Left lobe of liver (tissue), 2 donors: ENCODE measurements around the gene ARHGAP15. TPM values are rescaled to one million over a fixed set of nuclear protein-coding genes. Genes with fewer than 3 reads are reported as not detected.

Source experiments
- ATAC-seq: fragments of 200-7000 bp; cut with Tn5 transposase; one replicate; pipeline ENCODE4 v1.9.1; 2020; ENCODE audit warnings: mild to moderate bottlenecking, moderate library complexity
- DNase-seq: peaks from one replicate; pipeline ENCODE4 v3.0.0-alpha.2; 2020; ENCODE audit warnings: low spot score
- total RNA-seq: library from RNA; stranded (reverse); gene quantifications from one replicate; pipeline ENCODE4 v1.2.1, GENCODE V29; 2021
- donor health status: DM: no; HTN: no; CAD: no; lungs with moderate emphysema.
- donor health status: DM: no; HTN: yes; CAD: no.

ARHGAP15 gene
- total RNA-seq, 1 donor from 2014 or later, result 2.3 TPM

DNA sequence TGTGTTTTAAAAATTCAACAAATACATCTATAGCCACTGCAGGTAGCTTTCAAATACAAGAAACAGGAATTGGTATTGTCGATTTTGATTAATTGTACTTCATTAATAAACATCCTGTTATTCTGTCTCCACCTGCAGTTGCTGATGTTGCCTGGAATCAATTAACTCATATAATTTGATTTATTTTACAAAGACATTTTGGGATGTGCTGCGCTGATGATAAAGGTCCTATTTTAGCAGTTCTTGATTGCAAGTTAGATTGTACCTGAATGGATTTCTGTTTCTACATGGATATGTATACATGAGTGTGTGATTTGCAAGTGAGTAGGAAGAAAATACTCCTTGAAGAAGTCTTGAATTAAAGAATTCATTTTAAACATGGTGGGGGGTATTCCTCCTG is 605.3 kb downstream of the ARHGAP15 start:
- no peak for DNase-seq
- no peak for ATAC-seq

DNA sequence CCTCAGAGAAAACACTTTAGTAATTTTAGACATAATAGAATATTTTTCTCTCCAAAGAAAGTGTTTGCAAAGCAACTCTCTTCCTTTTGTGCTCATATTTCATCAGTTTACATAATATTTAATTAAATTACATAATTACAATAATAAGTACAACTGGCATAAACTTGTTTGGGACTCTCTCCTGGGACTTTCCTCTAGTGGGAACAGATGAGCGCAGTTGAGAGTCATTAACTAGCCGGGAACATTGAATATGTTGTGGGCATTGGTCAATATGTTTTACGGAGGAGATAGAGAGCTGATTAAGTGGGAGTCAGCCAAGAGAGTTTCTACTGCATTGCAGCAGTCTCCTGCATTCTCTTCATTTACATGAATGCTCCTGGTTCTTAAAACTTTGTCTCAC is 607.7 kb downstream of the ARHGAP15 start:
- DNase-seq, result no peak
- ATAC-seq, result no peak

DNA sequence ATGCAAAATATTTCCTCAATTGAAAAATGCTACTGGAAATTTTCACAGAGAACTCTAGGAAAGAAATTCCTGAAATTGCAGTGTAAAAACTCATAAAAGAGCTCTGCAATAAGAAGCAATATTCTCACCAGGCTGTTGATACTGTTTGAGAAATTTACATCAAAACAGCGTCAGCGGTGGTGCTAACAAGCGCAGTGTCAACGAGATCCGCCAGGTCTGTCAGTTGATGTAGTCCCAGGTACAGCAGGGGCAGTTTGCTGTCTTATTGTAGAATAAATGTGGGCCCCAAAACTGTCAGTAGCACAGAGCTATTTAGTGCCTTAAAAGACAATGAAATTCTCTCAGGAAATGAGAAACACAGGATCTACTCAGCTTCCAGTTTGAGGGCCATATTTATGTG is 611.2 kb downstream of the ARHGAP15 start:
- ATAC-seq (no peak), DNase-seq (no peak)

DNA sequence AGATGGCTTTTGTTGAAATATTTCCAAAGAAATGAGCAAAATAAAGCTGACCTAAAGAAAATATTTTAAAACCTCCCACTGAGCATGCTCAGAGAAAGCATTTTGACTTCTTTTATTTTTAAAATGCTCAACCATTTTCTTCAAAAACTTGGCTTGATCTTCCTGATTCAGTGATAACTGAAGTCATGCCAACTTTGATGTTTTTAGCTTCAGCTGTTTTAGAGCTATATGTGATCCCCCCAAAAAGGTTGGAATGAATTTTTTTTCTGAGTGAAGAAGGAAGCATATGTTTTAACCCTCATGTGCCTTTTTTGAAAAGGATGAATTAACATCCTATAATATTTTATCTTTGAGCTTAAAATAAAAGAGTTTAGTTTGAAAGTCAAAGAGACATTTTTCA is 612.0 kb downstream of the ARHGAP15 start:
- ATAC-seq (no peak), DNase-seq (no peak)

DNA sequence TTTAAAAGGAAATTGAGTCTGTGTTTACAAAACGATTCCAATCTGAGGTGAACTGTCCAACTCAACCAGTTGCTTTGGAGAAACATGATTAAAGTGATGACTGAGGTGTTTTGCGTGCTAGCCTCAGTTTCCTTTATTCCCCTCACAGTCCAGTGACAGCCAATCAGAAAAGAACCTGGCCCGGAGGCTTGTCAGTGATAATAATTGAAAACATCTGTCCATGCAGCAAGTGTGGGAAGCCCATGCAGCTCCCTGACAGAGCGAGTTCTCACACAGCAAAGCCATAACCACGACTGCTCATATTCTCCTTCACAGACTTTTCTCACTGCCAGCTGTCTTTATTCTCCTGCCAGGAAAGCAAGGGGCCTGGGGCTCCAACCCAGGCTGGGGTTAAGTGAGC is 613.4 kb downstream of the ARHGAP15 start:
- no peak for ATAC-seq
- no peak for DNase-seq

DNA sequence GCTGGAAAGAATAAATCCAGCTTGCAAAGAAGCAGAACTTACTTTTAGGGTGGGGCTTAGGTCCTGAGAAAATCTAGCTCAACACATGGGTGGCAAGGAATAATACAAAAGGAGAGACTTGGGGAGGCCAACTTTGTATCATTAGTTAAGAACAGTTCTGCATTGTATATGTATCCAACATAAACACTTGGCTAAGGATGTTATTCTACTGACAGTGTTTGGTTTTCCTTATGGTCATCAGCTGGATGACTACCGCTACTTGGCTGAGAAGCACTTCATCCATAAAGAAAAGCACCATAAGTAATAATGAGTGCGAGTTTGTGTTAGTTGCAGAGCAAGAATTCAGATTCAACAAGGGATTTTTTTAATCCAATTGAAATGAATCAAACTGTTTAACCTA is 614.9 kb downstream of the ARHGAP15 start:
- ATAC-seq (no peak), DNase-seq (no peak)

DNA sequence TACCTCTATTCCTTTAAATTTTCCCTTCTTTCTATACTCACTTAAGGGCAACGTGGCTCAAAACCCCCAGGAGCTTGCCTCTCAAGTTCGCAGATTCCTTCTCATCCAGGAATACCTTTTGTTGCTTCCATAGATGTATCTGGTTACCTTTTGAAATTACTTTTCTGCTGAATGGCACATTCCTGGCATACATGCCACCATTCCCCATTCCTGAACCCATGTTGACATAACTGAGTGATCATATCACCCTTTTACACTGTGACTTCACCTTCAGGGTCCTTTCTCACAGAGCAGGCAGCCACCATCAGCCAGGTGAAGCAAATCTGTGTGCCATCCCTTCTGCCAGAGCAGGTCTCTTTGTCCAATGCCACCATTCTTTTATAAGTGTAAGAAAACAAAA is 615.8 kb downstream of the ARHGAP15 start:
- no peak for DNase-seq
- ATAC-seq, result no peak

DNA sequence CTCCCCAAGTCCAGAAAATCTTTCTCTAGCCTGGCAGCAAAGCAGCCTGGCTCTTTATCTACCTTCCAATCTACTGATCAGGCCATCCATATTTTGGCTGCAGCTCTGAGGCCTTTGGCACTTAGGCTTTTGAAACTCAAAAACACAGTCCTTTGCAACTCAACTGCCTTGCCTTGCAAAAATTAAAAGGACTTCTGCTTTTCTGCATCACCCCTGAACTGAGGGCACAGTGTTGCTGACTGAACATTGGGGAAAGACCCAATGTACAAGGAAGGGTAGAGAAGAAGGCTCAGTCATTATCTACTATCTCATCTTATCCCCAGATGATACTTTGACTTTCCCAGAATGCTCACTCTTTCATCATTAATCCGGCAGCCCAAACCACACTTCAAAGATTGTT is 625.5 kb downstream of the ARHGAP15 start:
- ATAC-seq, result no peak
- DNase-seq, result no peak

DNA sequence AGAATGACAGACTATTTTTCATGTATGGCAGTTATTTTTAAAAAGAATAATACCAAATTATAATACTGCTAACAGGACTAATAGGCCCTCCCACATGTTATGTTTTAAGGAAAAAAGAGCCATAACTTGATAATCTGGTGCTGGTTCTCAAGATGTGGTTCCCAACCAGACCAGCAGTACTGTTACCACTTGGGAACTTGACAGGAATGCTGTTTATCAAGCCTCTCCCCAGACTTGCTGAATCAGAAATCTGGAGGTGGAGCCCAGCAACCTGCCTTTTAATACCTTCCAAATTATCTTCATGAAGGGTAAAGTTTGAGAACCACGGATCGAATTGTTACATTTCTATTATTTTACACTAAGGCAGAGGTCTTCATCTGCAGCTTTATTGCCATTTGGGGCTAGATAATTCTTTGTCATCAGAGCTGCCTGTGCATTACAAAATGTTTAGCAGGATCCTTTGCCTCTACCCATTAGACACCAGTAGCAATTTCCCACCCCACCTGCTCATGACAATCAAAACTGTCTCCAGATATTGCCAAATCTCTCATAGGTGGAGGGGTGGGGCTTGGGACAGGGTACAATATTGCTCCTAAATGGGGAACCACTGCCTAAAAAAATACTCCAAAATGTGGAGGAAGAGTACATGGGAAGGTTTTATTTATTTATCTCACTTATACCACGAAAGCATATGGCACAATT is 629.6 kb downstream of the ARHGAP15 start:
- no peak for DNase-seq
- no peak for ATAC-seq

DNA sequence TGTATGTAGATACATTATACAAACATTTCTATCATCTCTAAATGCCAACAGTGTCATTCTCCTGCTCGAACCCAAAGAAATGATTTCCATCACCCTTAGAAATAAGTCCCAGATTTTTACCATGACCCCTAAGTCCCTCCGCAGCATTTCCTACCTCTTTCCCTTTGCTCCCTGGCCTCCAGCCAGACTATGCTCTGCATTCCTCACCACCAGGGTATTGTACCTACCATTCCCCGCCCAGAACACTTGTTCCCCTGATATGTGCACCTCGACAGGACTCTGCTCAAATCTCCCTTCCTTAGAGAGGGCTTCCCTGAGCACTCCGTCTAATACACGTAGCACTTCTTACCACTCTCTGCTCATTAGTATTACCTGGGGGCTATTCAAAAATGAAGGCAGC is 630.2 kb downstream of the ARHGAP15 start:
- ATAC-seq (no peak), DNase-seq (no peak)

DNA sequence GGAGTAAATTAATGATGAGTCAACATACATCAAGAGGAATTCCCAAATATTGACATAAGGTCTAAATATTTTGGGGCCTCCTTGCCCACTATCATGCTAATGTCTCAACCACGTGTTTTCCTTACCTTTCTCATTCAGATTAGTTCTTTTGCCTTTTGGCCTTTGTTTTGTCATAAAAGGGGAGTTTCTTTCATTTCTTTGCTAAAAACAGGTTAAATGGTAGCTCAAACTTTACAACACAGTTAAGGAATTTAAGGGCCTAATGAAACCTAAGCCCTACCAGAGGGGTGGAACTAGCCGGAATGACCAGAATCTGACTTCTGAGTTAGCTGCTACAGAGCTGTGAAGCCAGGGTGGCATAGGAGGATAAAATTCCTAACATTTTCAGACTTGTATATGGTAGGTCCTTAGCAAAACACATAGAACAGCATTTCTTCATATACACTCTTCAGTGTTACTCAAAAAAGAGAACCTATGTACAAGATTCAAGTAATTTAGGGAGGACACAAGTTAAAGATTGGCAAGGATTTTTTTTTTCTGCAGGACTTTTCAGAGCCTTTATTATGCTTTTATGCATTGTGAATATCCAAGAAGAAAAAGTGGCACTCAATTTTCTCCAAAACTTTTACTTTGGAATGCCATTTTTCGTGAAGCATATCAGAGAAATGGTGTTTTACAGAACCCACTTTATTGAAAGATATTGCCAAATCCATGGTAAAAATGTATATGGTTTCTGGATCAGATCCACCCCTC is 633.1 kb downstream of the ARHGAP15 start:
- DNase-seq (no peak), ATAC-seq (no peak)

DNA sequence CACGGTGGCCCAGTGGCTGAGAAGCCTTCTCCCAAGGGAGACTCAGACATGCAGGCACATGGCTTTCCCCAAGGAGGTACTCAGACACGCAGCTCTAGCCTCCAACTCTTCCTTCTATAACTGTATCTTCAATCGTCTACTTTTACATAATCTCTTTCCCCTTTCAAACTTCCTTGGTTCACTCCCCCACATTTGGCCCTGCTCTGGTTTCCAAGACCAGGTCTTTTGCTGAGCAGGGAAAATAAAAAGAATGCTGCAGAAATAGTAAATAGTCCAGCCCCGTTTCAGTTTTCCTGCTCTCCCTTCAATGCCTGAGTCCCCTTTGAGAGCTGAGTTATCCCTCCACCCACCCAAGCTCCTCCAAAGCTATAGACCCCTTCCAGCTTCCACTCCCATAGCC is 635.0 kb downstream of the ARHGAP15 start:
- DNase-seq, result no peak
- ATAC-seq, result no peak

DNA sequence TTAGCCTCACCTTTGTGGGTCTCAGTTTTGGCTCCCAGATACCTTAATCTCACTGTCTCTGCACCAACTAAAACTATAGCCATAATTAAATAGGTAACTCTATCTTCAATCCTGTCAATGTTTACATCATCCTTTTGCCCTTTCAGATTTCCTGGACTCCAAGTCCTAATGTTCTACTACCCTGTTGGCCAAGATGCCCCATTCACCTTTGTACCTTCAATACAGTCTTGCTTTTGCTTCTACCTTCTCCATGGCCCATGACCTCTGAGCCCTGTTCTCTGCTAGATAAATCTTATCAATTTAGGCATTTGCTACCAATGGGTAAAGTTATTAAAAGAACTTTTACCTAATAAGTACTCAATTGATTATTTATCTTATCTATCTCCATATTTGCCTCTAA is 635.5 kb downstream of the ARHGAP15 start:
- DNase-seq (no peak), ATAC-seq (no peak)

DNA sequence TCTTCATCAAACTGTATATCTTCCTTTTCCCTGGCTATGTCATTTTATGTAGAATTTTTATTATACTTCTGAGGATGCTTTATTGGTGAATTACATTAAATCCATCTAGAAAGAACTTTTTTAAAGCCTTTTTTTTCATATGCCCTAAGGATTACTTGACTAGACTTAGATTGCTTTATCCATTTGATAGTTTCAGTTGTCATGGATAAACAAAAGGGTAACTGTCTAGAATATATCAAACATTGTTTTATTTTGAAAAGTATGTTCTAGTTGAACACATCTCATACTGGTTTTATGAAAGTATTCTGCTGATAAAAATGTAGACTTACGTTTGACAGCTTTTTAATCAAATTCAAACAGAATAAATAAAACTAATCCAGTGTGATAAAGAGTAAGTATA is 639.8 kb downstream of the ARHGAP15 start:
- ATAC-seq, result no peak
- no peak for DNase-seq

DNA sequence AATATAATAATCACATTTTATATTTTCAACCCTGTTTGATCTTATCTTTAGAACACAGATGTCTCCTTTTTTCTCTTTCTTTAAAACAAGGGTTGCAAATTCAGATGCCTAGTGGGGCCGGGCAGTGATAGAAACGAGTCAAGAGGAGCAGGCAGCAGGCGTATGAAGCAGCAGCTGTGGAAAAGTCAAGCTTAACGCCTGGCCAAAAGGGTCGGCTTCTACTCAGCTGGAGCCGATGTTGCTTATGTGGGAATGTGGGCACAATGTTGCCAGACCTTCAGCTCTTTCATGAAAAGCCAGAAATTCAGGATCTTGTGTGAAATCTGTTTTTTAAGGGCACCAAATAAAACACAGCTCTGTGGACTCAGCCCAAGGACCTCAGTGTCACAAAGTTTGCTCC is 642.7 kb downstream of the ARHGAP15 start:
- DNase-seq (no peak), ATAC-seq (no peak)

DNA sequence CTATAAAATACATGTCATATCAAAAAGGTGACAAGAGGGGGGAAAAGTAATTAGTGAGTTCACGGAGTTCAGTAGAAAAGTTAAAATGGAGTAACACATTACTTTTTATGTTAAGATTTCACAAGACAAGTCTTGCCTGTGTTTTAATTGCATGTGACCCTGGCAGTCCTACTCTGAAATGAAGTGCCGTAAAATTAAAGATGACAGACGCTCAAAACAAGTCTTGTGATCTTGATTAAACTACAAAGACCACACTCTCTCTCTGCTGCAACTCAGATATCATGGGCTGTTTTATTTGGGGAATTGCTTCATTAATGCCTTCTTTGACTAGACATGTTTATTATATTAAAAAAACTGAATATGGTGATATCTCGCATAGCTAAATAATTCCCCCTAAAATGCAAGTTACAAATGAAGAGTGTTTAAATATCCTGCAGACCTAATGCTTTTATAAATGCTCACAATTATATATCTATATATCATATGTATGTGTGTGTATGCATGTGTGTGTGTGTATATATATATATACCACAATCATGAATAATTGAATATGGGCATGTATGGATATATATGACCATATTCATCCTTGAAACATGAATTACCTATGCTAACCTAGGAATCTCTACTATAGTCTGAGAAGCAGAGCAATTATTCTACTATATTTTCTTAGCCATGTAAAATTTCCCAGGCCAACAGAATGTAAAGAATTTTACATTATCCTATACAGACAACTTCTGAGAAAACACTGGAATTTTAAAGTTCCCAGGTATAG is 647.5 kb downstream of the ARHGAP15 start:
- ATAC-seq (no peak), DNase-seq (no peak)

DNA sequence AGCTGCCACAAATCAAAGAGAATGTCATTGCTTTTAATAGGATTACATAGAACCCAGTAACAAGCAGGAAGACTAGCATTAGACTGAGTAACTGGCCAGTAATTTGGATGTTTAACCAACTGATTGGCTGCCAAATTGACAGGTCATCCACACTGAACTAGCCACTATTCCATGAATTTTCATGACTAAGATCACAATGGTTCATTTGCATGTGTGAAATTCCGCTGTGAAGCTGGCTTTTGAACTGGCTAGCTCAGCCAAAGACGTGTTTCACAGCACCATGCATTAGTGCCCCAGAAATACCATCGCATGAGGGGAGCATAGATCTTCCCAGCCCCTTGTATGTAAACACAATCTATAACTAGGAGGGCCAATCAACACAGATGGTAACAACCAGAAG is 649.8 kb downstream of the ARHGAP15 start:
- DNase-seq, result no peak
- no peak for ATAC-seq

DNA sequence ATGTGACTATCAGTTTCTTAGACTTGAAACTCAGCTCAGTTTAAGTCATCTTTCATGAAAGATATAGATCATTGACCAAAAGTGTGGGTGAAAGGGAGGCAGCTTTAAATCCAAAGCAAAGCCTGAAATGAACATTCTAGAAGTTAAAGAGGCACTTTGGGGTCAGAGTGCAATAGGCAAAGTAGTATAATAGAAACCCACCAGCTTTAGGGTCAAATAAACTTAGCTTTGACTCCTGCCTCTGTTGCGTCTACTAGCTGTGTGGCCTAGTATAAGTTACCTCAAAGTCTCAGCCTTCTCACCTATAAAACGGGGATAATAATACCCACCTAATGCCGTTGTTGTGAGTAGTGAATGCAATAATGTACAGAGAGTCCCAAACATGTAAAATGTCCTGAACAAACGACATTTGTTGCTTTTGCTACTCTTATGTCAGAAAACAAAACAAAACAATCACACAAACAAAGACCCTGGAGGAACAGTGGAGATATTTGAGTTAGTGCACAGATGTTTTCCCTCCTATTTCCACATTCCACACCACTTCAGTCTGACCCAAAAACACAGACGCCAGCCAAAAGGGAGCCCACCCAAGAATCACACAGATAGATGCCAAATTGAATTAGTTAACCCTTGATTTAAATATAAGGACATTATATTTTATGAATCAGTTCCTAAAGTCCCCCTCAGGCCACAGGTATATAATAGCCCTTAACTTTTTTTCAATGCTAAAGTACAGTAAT is 657.0 kb downstream of the ARHGAP15 start:
- ATAC-seq (no peak), DNase-seq (no peak)

DNA sequence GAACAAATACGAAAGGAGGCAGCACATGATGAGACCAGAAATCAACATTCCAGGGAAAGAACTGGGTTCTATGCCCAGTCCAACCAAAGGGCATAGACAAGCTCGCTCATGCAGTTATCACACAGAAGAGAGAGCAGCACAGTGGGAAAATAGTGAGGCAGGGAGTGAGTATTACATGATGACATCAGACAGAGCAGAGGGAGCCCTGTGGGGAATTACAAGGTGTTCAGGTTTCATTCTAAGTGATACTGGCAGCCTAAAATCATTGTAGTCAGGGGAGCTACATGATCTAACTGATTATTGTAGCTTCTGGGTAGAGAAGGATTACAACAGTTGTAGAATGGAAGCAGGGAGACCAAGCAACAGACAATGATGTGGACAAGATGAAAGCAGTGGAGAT is 658.5 kb downstream of the ARHGAP15 start:
- no peak for ATAC-seq
- DNase-seq, result no peak

DNA sequence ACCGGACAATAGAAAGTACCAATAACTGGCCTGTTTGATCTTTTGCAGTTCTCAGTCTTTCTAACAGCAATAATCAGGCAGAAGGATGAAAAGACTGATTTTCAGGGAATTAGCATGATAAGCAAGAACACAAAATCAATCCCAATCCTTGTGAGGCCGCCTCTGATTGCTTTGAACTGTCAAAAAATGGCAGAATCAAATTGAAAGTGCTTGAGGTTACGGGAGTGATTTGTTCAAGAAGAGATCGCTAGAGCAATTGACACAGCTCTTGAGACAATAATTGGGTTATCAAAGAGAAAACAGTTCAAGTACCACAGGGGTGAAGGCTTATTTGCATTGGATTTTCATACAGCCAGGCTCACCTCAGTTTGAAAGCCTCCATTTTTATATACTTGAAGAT is 663.4 kb downstream of the ARHGAP15 start:
- no peak for ATAC-seq
- no peak for DNase-seq

DNA sequence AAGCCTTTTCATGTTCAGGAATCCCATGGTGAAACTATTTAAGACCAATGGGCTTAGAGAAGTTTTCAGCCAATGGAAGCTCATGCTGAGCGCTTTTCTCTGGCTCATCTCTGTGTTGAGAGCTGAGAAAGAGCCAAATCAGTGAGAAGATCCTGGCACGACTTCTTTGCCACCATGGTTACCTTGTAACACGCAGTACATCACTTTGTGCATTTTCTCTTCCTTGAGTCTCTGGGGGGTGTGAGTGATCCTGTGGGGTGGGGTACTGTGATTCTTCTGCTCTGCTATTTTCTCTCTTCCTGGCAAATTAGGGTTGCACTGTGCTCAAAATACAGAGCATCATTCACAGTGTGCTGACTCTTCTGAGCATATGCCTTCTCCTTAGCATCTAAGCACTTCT is 664.2 kb downstream of the ARHGAP15 start:
- DNase-seq, result no peak
- ATAC-seq, result no peak
